Esophagus muscularis mucosa (tissue), 4 donors: ENCODE measurements around the gene ANKS1B.

Experiments used
- EP300 ChIP-seq: sonication (generic); formaldehyde crosslinking; IDR thresholded peaks from one replicate; pipeline ENCODE4 v1.6.1; 2017; ENCODE audit warnings: antibody characterized with exemption
- POLR2A ChIP-seq: fragments of 450-650 bp; IDR thresholded peaks from one replicate; pipeline ENCODE4 v1.6.1; 2017; ENCODE audit warnings: antibody characterized with exemption, moderate library complexity, mild to moderate bottlenecking, low read depth
- POLR2AphosphoS5 ChIP-seq, 2 donors: sonication (generic); formaldehyde crosslinking; IDR thresholded peaks; one replicate each; pipeline ENCODE4 v1.6.1; 2017; ENCODE audit warnings: antibody characterized with exemption in 2 of 2
- TF ChIP-seq, protein P1 (sequence below), 3 experiments: fragments of 200-600 bp in 2 of 3; fragments of 450-650 bp in 1 of 3; sonication (generic) in 2 of 3; IDR thresholded peaks; one replicate each; pipeline ENCODE4 v1.5.1; 2017 to 2019; ENCODE audit warnings: antibody characterized with exemption in 3 of 3, mild to moderate bottlenecking in 2 of 3, moderate library complexity in 1 of 3

- TF ChIP-seq EP300 (no peak), POLR2A (no peak), POLR2AphosphoS5 (IDR thresholded peaks at IDR 0.05) (no peak)
- TF ChIP-seq, protein P1, sequence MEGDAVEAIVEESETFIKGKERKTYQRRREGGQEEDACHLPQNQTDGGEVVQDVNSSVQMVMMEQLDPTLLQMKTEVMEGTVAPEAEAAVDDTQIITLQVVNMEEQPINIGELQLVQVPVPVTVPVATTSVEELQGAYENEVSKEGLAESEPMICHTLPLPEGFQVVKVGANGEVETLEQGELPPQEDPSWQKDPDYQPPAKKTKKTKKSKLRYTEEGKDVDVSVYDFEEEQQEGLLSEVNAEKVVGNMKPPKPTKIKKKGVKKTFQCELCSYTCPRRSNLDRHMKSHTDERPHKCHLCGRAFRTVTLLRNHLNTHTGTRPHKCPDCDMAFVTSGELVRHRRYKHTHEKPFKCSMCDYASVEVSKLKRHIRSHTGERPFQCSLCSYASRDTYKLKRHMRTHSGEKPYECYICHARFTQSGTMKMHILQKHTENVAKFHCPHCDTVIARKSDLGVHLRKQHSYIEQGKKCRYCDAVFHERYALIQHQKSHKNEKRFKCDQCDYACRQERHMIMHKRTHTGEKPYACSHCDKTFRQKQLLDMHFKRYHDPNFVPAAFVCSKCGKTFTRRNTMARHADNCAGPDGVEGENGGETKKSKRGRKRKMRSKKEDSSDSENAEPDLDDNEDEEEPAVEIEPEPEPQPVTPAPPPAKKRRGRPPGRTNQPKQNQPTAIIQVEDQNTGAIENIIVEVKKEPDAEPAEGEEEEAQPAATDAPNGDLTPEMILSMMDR (IDR thresholded peaks at IDR 0.05), result no peak
These were observed 132.1 kb downstream of the ANKS1B start for GRCh38 chr12:99852666-99853065.
